Esophagus squamous epithelium (tissue), 4 donors: Measurements from ENCODE around the gene NCEH1.

Source experiments
- CTCF ChIP-seq, 6 experiments: fragments of 450-650 bp in 4 of 6; fragments of 200-600 bp in 2 of 6; sonication (generic) in 2 of 6; IDR thresholded peaks; one replicate each; pipeline ENCODE4 v1.5.1; 2016 to 2019; ENCODE audit warnings: antibody characterized with exemption in 6 of 6, mild to moderate bottlenecking in 4 of 6, moderate library complexity in 4 of 6
- POLR2A ChIP-seq, 4 donors: fragments of 450-650 bp; IDR thresholded peaks; one replicate each; pipeline ENCODE4 v1.6.1; 2017; ENCODE audit warnings: antibody characterized with exemption in 4 of 4, mild to moderate bottlenecking in 4 of 4, moderate library complexity in 3 of 4

GRCh38 chr3:172705170-172705569, 5.7 kb downstream of the NCEH1 start:
- no peak for TF ChIP-seq CTCF (IDR thresholded peaks at IDR 0.05)
- no peak for TF ChIP-seq POLR2A (IDR thresholded peaks at IDR 0.05)
